ENCODE measurements around the gene CNOT8. TPM values are rescaled to one million over a fixed set of nuclear protein-coding genes. Genes with fewer than 3 reads are reported as not detected.
"Not testable (repeated sequence)": the region's sequence is repeated elsewhere in the genome, so short reads cannot be mapped to it uniquely, and the experiment has no call there.

CNOT8 gene
- total RNA-seq, 1 donor from 2014 or later: 118 TPM

- DNase-seq (ENCODE audit: low spot score in 2 of 2); FAIRE-seq: not testable (repeated sequence)
These were observed 25.6 kb upstream of the CNOT8 start for GRCh38 chr5:154832804-154833203.

GRCh38 chr5:154834053-154834452 is 24.4 kb upstream of the CNOT8 start:
- no peak for DNase-seq (ENCODE audit: low spot score in 2 of 2)
- FAIRE-seq: no peak

- not testable (repeated sequence) for DNase-seq (ENCODE audit: low spot score in 2 of 2); FAIRE-seq
These were observed 22.8 kb upstream of the CNOT8 start for GRCh38 chr5:154835701-154836052.

- no peak for FAIRE-seq
- no peak for DNase-seq (ENCODE audit: low spot score in 2 of 2)
These were observed 22.2 kb upstream of the CNOT8 start for GRCh38 chr5:154836225-154836624.

- FAIRE-seq: no peak
These were observed 21.2 kb upstream of the CNOT8 start for GRCh38 chr5:154837009-154837901.

GRCh38 chr5:154840435-154841272 is 17.8 kb upstream of the CNOT8 start:
- FAIRE-seq: no peak
- no peak for DNase-seq (ENCODE audit: low spot score in 2 of 2)

More at GRCh38 chr5:154837009-154837901, 21.2 kb upstream of the CNOT8 start:
- no peak for DNase-seq (ENCODE audit: low spot score in 2 of 2)

- FAIRE-seq (no peak), DNase-seq (ENCODE audit: low spot score in 2 of 2) (no peak)
These were observed 17.2 kb upstream of the CNOT8 start for GRCh38 chr5:154841273-154841661.

- DNase-seq (ENCODE audit: low spot score in 2 of 2): no peak
- no peak for FAIRE-seq
These were observed 15.5 kb upstream of the CNOT8 start for GRCh38 chr5:154842689-154843530.

GRCh38 chr5:154844809-154845208 is 13.6 kb upstream of the CNOT8 start:
- DNase-seq (ENCODE audit: low spot score in 2 of 2) (no peak), FAIRE-seq (no peak)

GRCh38 chr5:154849264-154849785 is 9.1 kb upstream of the CNOT8 start:
- DNase-seq (ENCODE audit: low spot score in 2 of 2): no peak

GRCh38 chr5:154849791-154850201 is 8.6 kb upstream of the CNOT8 start:
- FAIRE-seq (no peak), DNase-seq (ENCODE audit: low spot score in 2 of 2) (no peak)

More at GRCh38 chr5:154849264-154849785, 9.1 kb upstream of the CNOT8 start:
- FAIRE-seq: no peak

- FAIRE-seq (no peak), DNase-seq (ENCODE audit: low spot score in 2 of 2) (peak; percentile 60 to 70)
These were observed 8.0 kb upstream of the CNOT8 start, which contains the start of gene FAXDC2 for GRCh38 chr5:154850255-154851062. FAXDC2 (minus strand) TSS chr5:154850603; CDS start chr5:154838178, 12,425 bp downstream.

- no peak for FAIRE-seq
- DNase-seq (ENCODE audit: low spot score in 2 of 2): no peak
These were observed 7.1 kb upstream of the CNOT8 start for GRCh38 chr5:154851351-154851750.

GRCh38 chr5:154857530-154858296 is 714 bp upstream of the CNOT8 start:
- no peak for FAIRE-seq
- DNase-seq (ENCODE audit: low spot score in 2 of 2): peak; percentile 84 to 87

- DNase-seq (ENCODE audit: low spot score in 2 of 2) (no peak), FAIRE-seq (no peak)
These were observed 795 bp downstream of the CNOT8 start for GRCh38 chr5:154858972-154859871.

GRCh38 chr5:154860123-154860522 is 1.7 kb downstream of the CNOT8 start:
- DNase-seq (ENCODE audit: low spot score in 2 of 2) (no peak), FAIRE-seq (no peak)

- FAIRE-seq: no peak
- DNase-seq (ENCODE audit: low spot score in 2 of 2): no peak
These were observed 2.3 kb downstream of the CNOT8 start for GRCh38 chr5:154860765-154861164.
